GM23248 (cell line): Measurements from ENCODE around the gene KRT71.

Experiments used
- EZH2 ChIP-seq: fragments of 200-600 bp; sonication (generic); IDR thresholded peaks from 2 replicates; pipeline ENCODE4 v1.6.1; 2018; ENCODE audit warnings: antibody characterized with exemption, mild to moderate bottlenecking; ENCODE audit not compliant: insufficient read depth, poor library complexity, severe bottlenecking
- EZH2phosphoT487 ChIP-seq: fragments of 200-600 bp; sonication (generic); IDR thresholded peaks from 2 replicates; pipeline ENCODE4 v1.6.1; 2018; ENCODE audit warnings: antibody characterized with exemption, moderate library complexity, mild to moderate bottlenecking, low read depth; ENCODE audit not compliant: insufficient read depth

GRCh38 chr12:52552681-52553195 lies at the start of gene KRT71:
- TF ChIP-seq EZH2 (no peak), EZH2phosphoT487 (no peak)
